T-cell (primary cell): ENCODE results near the gene IFTAP. TPM values are rescaled to one million over a fixed set of nuclear protein-coding genes. Genes with fewer than 3 reads are reported as not detected.

Experiments
- ATAC-seq, 4 experiments: fragments of 200-7000 bp in 3 of 4; fragments of 150-1000 bp in 1 of 4; cut with Tn5 transposase; replicated peaks in 1 of 4; 1 replicate in 3 of 4; 2 replicates in 1 of 4; pipeline ENCODE4 v1.10.0; 2021; ENCODE audit warnings: moderate library complexity in 3 of 4, mild to moderate bottlenecking in 2 of 4, moderate number of reproducible peaks in 1 of 4
- CTCF ChIA-PET, 2 donors: fragments of 300-600 bp; sonication (Branson Sonifier 250); formaldehyde crosslinking; loops; one replicate each; lab custom pipeline; 2022; ENCODE audit warnings: antibody characterized with exemption in 2 of 2; lab: Charles Lee
- POLR2A ChIA-PET, 2 donors: fragments of 300-600 bp; sonication (Branson Sonifier 250); formaldehyde crosslinking; loops; one replicate each; lab custom pipeline; 2022; ENCODE audit warnings: antibody characterized with exemption in 2 of 2; lab: Charles Lee
- DNase-seq, 35 experiments: peaks; one replicate each; pipeline versions ENCODE4 v3.0.0 to v3.0.0-alpha.2; 2013 to 2023
- H3K27ac ChIP-seq: one replicate; pipeline ENCODE4 v1.5.1; 2013; ENCODE audit warnings: low read length
- H3K27me3 ChIP-seq, 2 experiments: replicated peaks in 1 of 2; 1 replicate in 1 of 2; 2 replicates in 1 of 2; pipeline versions ENCODE4 v1.6.1 to v1.7.0; 2013; ENCODE audit warnings: low read length in 1 of 2, mixed read lengths in 1 of 2; ENCODE audit not compliant: control insufficient read depth in 2 of 2, insufficient read depth in 2 of 2; ENCODE audit errors: extremely low read depth in 1 of 2
- H3K36me3 ChIP-seq, 2 donors: 1 replicate in 1 of 2; 2 replicates in 1 of 2; pipeline versions ENCODE4 v1.6.1 to v1.7.0; 2013; ENCODE audit warnings: low read length in 1 of 2; ENCODE audit not compliant: control insufficient read depth in 2 of 2, insufficient read depth in 1 of 2; ENCODE audit errors: extremely low read depth in 1 of 2
- H3K4me1 ChIP-seq, 2 experiments: 1 replicate in 1 of 2; 2 replicates in 1 of 2; pipeline versions ENCODE4 v1.6.1 to v1.7.0; 2013; ENCODE audit warnings: low read length in 2 of 2, mixed read lengths in 1 of 2; ENCODE audit not compliant: insufficient read depth in 2 of 2, control insufficient read depth in 1 of 2; ENCODE audit errors: extremely low read depth in 1 of 2
- H3K4me3 ChIP-seq, 2 donors: 1 replicate in 1 of 2; 2 replicates in 1 of 2; pipeline versions ENCODE4 v1.5.1 to v1.7.0; 2013; ENCODE audit warnings: mild to moderate bottlenecking in 2 of 2, low read length in 1 of 2, moderate library complexity in 1 of 2; ENCODE audit not compliant: control insufficient read depth in 1 of 2; ENCODE audit errors: extremely low read depth in 1 of 2
- H3K9me3 ChIP-seq: 2 replicates; pipeline ENCODE4 v1.7.0; 2013
- H3K27ac Mint-ChIP-seq, 2 donors: one replicate each; pipeline ENCODE4 v1.8.0; 2020 to 2021; ENCODE audit warnings: mild to moderate bottlenecking in 2 of 2, mixed read lengths in 2 of 2
- H3K27me3 Mint-ChIP-seq, 2 donors: one replicate each; pipeline ENCODE4 v1.8.0; 2021 to 2022; ENCODE audit warnings: mixed read lengths in 2 of 2
- H3K36me3 Mint-ChIP-seq: one replicate; pipeline ENCODE4 v1.8.0; 2021; ENCODE audit warnings: mixed read lengths
- H3K4me1 Mint-ChIP-seq, 3 donors: one replicate each; pipeline ENCODE4 v1.8.0; 2020 to 2022; ENCODE audit warnings: mixed read lengths in 3 of 3, mild to moderate bottlenecking in 1 of 3
- H3K4me3 Mint-ChIP-seq, 3 donors: one replicate each; pipeline ENCODE4 v1.8.0; 2020 to 2022; ENCODE audit warnings: mild to moderate bottlenecking in 3 of 3, mixed read lengths in 3 of 3, moderate library complexity in 3 of 3
- H3K9me3 Mint-ChIP-seq, 3 donors: one replicate each; pipeline ENCODE4 v1.8.0; 2020 to 2022; ENCODE audit warnings: mixed read lengths in 3 of 3
- WGBS: methylation state at CpG from one replicate; pipeline ENCODE4 v1.1.5; 2013; ENCODE audit warnings: missing lambda C conversion rate; ENCODE audit not compliant: insufficient coverage; 5-methylcytosine and 5-hydroxymethylcytosine counted together
- total RNA-seq, 35 experiments: library from RNA in 6 of 35; stranded (reverse) in 6 of 35; fragments of 120-200 nt in 1 of 35; gene quantifications; one replicate each; pipeline versions ENCODE4 v1.2.1 to v1.2.4 and lab custom pipeline; 2013 to 2026

IFTAP gene
- total RNA-seq, 5 donors from 2014 or later (not counting 1 experiment from before 2014, with no cell fraction given) = 0.59 to 1.5 (median 1.0) TPM

GRCh38 chr11:36577373-36577772 is 16.9 kb upstream of the IFTAP start:
- Histone ChIP-seq H3K9me3 (peaks cover 2% of the 10 kb centered on the region), H3K27ac (no peak overlapping the region), H3K27me3 (peaks cover 0 to 15% of the 10 kb centered on the region in 2 experiments), H3K4me1 (no peaks in the 10 kb centered on the region), H3K4me3 (no peak overlapping the region), H3K36me3 (no peaks in the 10 kb centered on the region)
- H3K4me3 Mint-ChIP-seq = no peak overlapping the region
- ChIA-PET POLR2A (no interaction called here), CTCF (interaction anchor here in 1 of 2 donors (1.0 kb wide), 1 partner anchor 13 kb away, joined by 5 read pairs; no protein-coding TSS in a partner anchor)
- H3K27ac Mint-ChIP-seq = no peak overlapping the region
- H3K9me3 Mint-ChIP-seq = peaks cover 4 to 6% (median 6%) of the 10 kb centered on the region in 3 donors
- no CpG with 5 or more reads among the region's 2 CpGs for WGBS
- DNase-seq = no peak
- ATAC-seq = no peak
- H3K36me3 Mint-ChIP-seq = peaks cover 8% of the 10 kb centered on the region
- no peaks in the 10 kb centered on the region for H3K4me1 Mint-ChIP-seq
- peaks cover 10 to 16% of the 10 kb centered on the region in 2 donors for H3K27me3 Mint-ChIP-seq

GRCh38 chr11:36577859-36578258 is 16.4 kb upstream of the IFTAP start:
- WGBS = no CpG with 5 or more reads among the region's 2 CpGs
- Histone ChIP-seq H3K9me3 (peaks cover 2% of the 10 kb centered on the region), H3K4me1 (no peaks in the 10 kb centered on the region), H3K36me3 (no peaks in the 10 kb centered on the region), H3K4me3 (no peak overlapping the region), H3K27ac (no peak overlapping the region), H3K27me3 (peaks cover 0 to 15% of the 10 kb centered on the region in 2 experiments)
- no peak overlapping the region for H3K4me3 Mint-ChIP-seq
- H3K36me3 Mint-ChIP-seq = peaks cover 8% of the 10 kb centered on the region
- peaks cover 4 to 6% (median 6%) of the 10 kb centered on the region in 3 donors for H3K9me3 Mint-ChIP-seq
- no peak overlapping the region for H3K27ac Mint-ChIP-seq
- ATAC-seq (no peak), DNase-seq (no peak)
- no peaks in the 10 kb centered on the region for H3K4me1 Mint-ChIP-seq
- ChIA-PET CTCF (no interaction called here), POLR2A (no interaction called here)
- peaks cover 5 to 11% of the 10 kb centered on the region in 2 donors for H3K27me3 Mint-ChIP-seq

DNA sequence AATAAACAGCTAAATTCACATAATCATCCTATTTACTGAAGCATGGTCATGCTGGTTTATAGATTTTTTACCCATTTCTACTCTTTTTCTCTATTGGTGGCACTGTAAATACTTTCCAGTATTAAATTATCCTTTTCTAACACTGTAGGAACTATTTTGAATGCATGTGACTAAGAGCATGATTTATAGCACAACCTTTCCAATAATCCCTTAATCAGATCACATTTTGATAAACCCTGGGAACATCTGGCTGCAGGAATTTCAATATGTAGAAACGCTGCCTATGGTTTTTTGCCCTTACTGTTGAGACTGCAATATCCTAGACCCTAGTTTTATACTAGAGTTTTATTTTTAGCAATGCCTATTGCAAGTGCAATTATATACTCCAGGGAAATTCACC is 15.8 kb upstream of the IFTAP start:
- H3K4me1 Mint-ChIP-seq = no peaks in the 10 kb centered on the region
- H3K9me3 ChIP-seq = peaks cover 2% of the 10 kb centered on the region
- no peak for ATAC-seq
- no peak overlapping the region for H3K27ac Mint-ChIP-seq
- H3K4me1 ChIP-seq = no peaks in the 10 kb centered on the region
- CTCF ChIA-PET = no interaction called here
- POLR2A ChIA-PET = no interaction called here
- peaks cover 7 to 13% of the 10 kb centered on the region in 2 donors for H3K27me3 Mint-ChIP-seq
- no peak overlapping the region for H3K4me3 Mint-ChIP-seq
- peaks cover 8% of the 10 kb centered on the region for H3K36me3 Mint-ChIP-seq
- peaks cover 4 to 6% (median 6%) of the 10 kb centered on the region in 3 donors for H3K9me3 Mint-ChIP-seq
- H3K4me3 ChIP-seq = no peak overlapping the region
- H3K27me3 ChIP-seq = peaks cover 0 to 10% of the 10 kb centered on the region in 2 experiments
- no CpG with 5 or more reads among the region's 1 CpG for WGBS
- H3K27ac ChIP-seq = no peak overlapping the region
- DNase-seq = no peak
- H3K36me3 ChIP-seq = no peaks in the 10 kb centered on the region

GRCh38 chr11:36581536-36581935 is 12.8 kb upstream of the IFTAP start:
- H3K4me3 Mint-ChIP-seq = no peak overlapping the region
- POLR2A ChIA-PET = no interaction called here
- peaks cover 3 to 10% of the 10 kb centered on the region in 2 donors for H3K27me3 Mint-ChIP-seq
- Histone ChIP-seq H3K27me3 (peaks cover 0 to 7% of the 10 kb centered on the region in 2 experiments), H3K36me3 (no peaks in the 10 kb centered on the region), H3K27ac (no peak overlapping the region), H3K4me3 (no peak overlapping the region), H3K4me1 (no peaks in the 10 kb centered on the region), H3K9me3 (peaks cover 2% of the 10 kb centered on the region)
- H3K4me1 Mint-ChIP-seq = no peaks in the 10 kb centered on the region
- no peak overlapping the region for H3K27ac Mint-ChIP-seq
- H3K9me3 Mint-ChIP-seq = peaks cover 4 to 6% (median 6%) of the 10 kb centered on the region in 3 donors
- H3K36me3 Mint-ChIP-seq = no peaks in the 10 kb centered on the region
- CTCF ChIA-PET = no interaction called here
- WGBS = 92% methylated on average over 2 of the region's 2 CpGs
- no peak for ATAC-seq
- no peak for DNase-seq

- Histone ChIP-seq H3K9me3 (peaks cover 2% of the 10 kb centered on the region), H3K27ac (no peak overlapping the region), H3K4me1 (no peaks in the 10 kb centered on the region), H3K27me3 (peaks cover 0 to 7% of the 10 kb centered on the region in 2 experiments), H3K4me3 (no peak overlapping the region), H3K36me3 (no peaks in the 10 kb centered on the region)
- POLR2A ChIA-PET = no interaction called here
- no peak overlapping the region for H3K4me3 Mint-ChIP-seq
- H3K27me3 Mint-ChIP-seq = peaks cover 3 to 10% of the 10 kb centered on the region in 2 donors
- H3K36me3 Mint-ChIP-seq = no peaks in the 10 kb centered on the region
- H3K27ac Mint-ChIP-seq = no peak overlapping the region
- H3K4me1 Mint-ChIP-seq = peaks cover 0 to 2% (median 0%) of the 10 kb centered on the region in 3 donors
- ATAC-seq = no peak
- WGBS = 71% methylated on average over 2 of the region's 3 CpGs
- H3K9me3 Mint-ChIP-seq = peaks cover 4 to 6% (median 6%) of the 10 kb centered on the region in 3 donors
- CTCF ChIA-PET = no interaction called here
- DNase-seq = no peak
Measured at GRCh38 chr11:36583667-36584066, 10.6 kb upstream of the IFTAP start.

DNA sequence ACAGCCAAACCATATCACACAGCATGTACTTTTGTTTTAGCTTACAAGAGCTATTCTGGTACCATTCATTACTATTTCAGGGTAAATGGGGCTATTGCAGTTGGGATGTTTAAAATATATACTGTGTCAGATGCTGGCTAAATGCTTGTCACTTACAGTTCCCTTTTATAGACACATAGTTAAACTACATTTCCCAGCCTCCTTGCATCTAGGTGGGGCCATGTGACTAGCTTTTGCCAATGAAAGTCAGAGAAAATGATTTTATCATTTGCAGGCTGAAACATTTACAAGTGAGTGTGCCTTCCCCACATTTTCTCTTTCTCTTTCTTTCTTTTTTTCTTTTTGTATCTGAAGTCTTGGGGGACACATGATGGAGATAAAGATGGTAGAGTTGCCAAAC is 7.8 kb upstream of the IFTAP start:
- no peak overlapping the region for H3K4me3 ChIP-seq
- ChIA-PET CTCF (interaction anchor here (0.6 to 1.2 kb wide), 2 partner anchors 22 kb away, joined by 3 read pairs; no protein-coding TSS in a partner anchor), POLR2A (interaction anchor here in 1 of 2 donors (0.7 kb wide), 1 partner anchor 765 kb away, joined by 4 read pairs; no protein-coding TSS in a partner anchor)
- no peaks in the 10 kb centered on the region for H3K36me3 ChIP-seq
- peak in 1 of 4 experiments; percentile 45 for ATAC-seq
- Mint-ChIP-seq H3K36me3 (no peaks in the 10 kb centered on the region), H3K27ac (no peak overlapping the region), H3K4me1 (peaks cover 0 to 2% (median 0%) of the 10 kb centered on the region in 3 donors), H3K9me3 (peaks cover 4 to 6% (median 6%) of the 10 kb centered on the region in 3 donors), H3K4me3 (no peak overlapping the region), H3K27me3 (peaks cover 8 to 17% of the 10 kb centered on the region in 2 donors)
- H3K9me3 ChIP-seq = peaks cover 2% of the 10 kb centered on the region
- H3K27me3 ChIP-seq = peaks cover 0 to under 1% of the 10 kb centered on the region in 2 experiments
- no peak overlapping the region for H3K27ac ChIP-seq
- no peaks in the 10 kb centered on the region for H3K4me1 ChIP-seq
- no peak for DNase-seq
